Aorta (tissue), 5 donors: ENCODE measurements around the gene ELOVL7. TPM values are rescaled to one million over a fixed set of nuclear protein-coding genes. Genes with fewer than 3 reads are reported as not detected.

ENCODE experiments used
- ATAC-seq: fragments of 200-7000 bp; cut with Tn5 transposase; one replicate; pipeline ENCODE4 v1.9.1; 2022; ENCODE audit warnings: moderate library complexity; ENCODE audit not compliant: low FRiP score
- DNase-seq, 2 donors: peaks; one replicate each; pipeline ENCODE4 v3.0.0-alpha.2; 2020
- H3K27ac ChIP-seq, 2 donors: one replicate each; pipeline ENCODE4 v1.5.1; 2013; ENCODE audit warnings: low read length in 2 of 2, mild to moderate bottlenecking in 2 of 2, moderate library complexity in 2 of 2, control low read depth in 1 of 2, inconsistent platforms in 1 of 2, low read depth in 1 of 2
- H3K27me3 ChIP-seq, 2 donors: one replicate each; pipeline ENCODE4 v1.6.1; 2013; ENCODE audit warnings: control low read depth in 1 of 2, low read length in 1 of 2, mild to moderate bottlenecking in 1 of 2, moderate library complexity in 1 of 2; ENCODE audit not compliant: insufficient read depth in 2 of 2, control insufficient read depth in 1 of 2
- H3K36me3 ChIP-seq, 2 donors: one replicate each; pipeline ENCODE4 v1.6.1; 2013; ENCODE audit warnings: control low read depth in 1 of 2, low read length in 1 of 2, mild to moderate bottlenecking in 1 of 2; ENCODE audit not compliant: insufficient read depth in 2 of 2, control insufficient read depth in 1 of 2
- H3K4me1 ChIP-seq, 2 donors: one replicate each; pipeline ENCODE4 v1.6.1; 2013; ENCODE audit warnings: low read length in 2 of 2, control low read depth in 1 of 2, mild to moderate bottlenecking in 1 of 2, moderate library complexity in 1 of 2; ENCODE audit not compliant: insufficient read depth in 2 of 2, control insufficient read depth in 1 of 2
- H3K4me3 ChIP-seq, 2 donors: one replicate each; pipeline ENCODE4 v1.5.1; 2013; ENCODE audit warnings: low read length in 2 of 2, control low read depth in 1 of 2, mild to moderate bottlenecking in 1 of 2
- H3K9me3 ChIP-seq: one replicate; pipeline ENCODE4 v1.6.1; 2013; ENCODE audit warnings: mild to moderate bottlenecking, low read length; ENCODE audit not compliant: control insufficient read depth
- WGBS, 2 donors: extraction: QIAGEN DNeasy Blood & Tissue Kit; methylation state at CpG; one replicate each; pipeline ENCODE4 v1.1.7; 2013; 5-methylcytosine and 5-hydroxymethylcytosine counted together
- intact Hi-C, 2 donors: fragments of 100-400 bp; cut with DNase I; formaldehyde crosslinking; loops; one replicate each; pipeline versions ENCODE4 v1.14.2 to v1.15.0; 2022
- long read RNA-seq, 2 donors: library from polyadenylated mRNA; unstranded; transcript quantifications; one replicate each; pipeline ENCODE4 v2.0.0, GENCODE V29; 2020 to 2021
- polyA plus RNA-seq, 2 donors: library from polyadenylated mRNA; stranded (reverse); fragments of 200-250 nt; gene quantifications; one replicate each; pipeline ENCODE4 v1.2.3, GENCODE V29; 2013
- total RNA-seq, 2 donors: library from RNA; stranded (reverse); fragmentation: NEBNext Ultra II Directional; extraction: Animal tissue kit (Norgen Biotek cat#: 25700); gene quantifications; one replicate each; pipeline ENCODE4 v1.2.1, GENCODE V29; 2021
- donor health status: healthy with polysubstance abuse.
- donor health status: Bipolar disorder and iron deficiency.
- donor health status: DM: no; HTN: no; CAD: no.
- donor health status: DM: no; HTN: no; CAD: no.
- donor health status: DM: yes; HTN: yes; CAD: no.

The ELOVL7 gene
- 10 to 100 TPM in 1 of 2 donors, 1 to 10 TPM in 1; 5.4 to 10.5 TPM for total RNA-seq
- polyA plus RNA-seq, result 1 to 10 TPM in 1 of 2 donors, not detected in 1; 1.5 TPM
- long read RNA-seq, donor 1, partial matches to known transcripts, result 1 of 2 reads
- long read RNA-seq, donor 1, other reads (novel, unspliced or antisense), result 1 of 2 reads
- long read RNA-seq, donor 2, partial matches to known transcripts, result 0 of 5 reads
- long read RNA-seq, donor 2, other reads (novel, unspliced or antisense), result 3 of 5 reads

DNA sequence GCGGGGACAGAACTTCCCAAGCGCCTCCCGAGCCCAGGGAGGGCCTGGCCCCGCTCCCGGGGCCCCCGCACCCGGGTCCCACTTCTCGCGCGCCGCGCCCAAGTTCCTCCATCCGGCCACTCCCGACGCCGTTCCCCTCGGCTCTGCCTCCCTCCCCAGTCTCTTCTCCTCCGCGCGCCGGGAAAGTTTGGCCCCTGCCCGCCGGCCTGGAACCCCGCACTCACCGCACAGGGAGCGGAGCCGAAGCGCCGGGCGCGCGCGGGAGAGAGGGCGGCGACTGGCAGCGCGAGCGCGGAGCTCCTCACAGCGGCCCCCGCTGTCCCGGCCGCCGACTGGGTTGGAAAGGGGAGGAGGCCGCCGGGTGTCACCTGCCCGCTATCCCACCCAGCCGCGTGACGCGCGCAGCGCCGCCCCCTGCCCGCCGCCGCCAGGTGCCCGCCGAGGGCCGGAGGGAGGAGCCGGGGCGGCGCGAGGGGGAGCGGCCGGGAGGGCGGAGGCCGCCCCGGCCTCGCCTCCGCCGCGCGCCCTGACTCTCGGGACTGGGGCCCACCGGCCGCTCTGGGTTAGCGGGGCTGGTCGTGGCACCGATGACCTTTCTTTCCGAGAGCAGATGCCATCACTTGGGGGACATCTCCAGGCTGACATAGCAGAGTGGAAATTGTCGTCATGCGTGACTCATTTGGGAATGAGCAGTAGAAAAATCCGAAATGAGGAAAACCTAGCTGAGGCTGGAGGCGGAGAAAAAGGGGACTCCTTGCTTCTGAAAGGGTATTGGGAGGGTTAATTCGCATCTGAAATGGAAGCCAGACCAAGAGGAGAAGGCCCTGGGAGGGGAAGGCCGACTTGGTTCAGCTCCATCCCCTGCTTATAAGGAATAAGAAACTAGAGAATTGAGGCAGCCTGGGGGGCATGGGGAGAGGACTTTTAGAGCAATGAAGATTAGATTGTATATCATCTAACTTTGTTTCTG is at the start of gene ELOVL7:
Gene ELOVL7 (minus strand): TSS at position 334 of the 970 bp plus-strand sequence. CDS start 56,872 bp downstream, outside the sequence.
- DNase-seq (peak; percentile 47 to 80), ATAC-seq (peak; percentile 68)
- Histone ChIP-seq H3K4me1 (peaks cover 0 to 3% of the 10 kb centered on the region in 2 donors), H3K9me3 (no peaks in the 10 kb centered on the region), H3K27ac (no peak within 1 kb of the TSS), H3K4me3 (peak within 1 kb of the TSS; percentile 62 to 67), H3K36me3 (no peaks in the 10 kb centered on the region), H3K27me3 (no peaks in the 10 kb centered on the region)
- WGBS, 2 donors, result 1 to 2% methylated on average over 39 to 87 of the region's 87 CpGs
- intact Hi-C loops, result no loop called here

DNA sequence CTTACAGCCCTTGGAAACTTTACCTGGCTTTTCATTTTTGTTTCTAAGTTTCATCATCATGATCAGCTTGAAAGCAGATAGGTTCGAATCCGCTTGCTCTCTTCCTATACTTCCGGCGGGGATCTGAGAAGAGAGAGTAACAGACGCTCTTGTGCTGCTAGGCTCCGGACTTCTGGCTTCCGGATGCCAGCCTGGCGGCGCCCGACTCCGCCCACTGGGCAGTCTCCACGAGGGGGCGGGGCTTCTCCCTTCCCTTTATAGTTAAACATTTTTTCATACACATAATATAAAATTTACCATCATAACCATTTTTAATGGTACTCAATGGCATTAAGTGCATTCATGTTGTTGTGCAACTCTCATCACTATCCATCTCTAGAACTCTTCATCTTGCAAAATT is 49.5 kb upstream of the ELOVL7 start:
- no peaks in the 10 kb centered on the region for H3K36me3 ChIP-seq
- H3K4me3 ChIP-seq, result no peak overlapping the region
- WGBS, 2 donors, result 96 to 97% methylated on average over 13 of the region's 13 CpGs
- H3K27me3 ChIP-seq, result no peaks in the 10 kb centered on the region
- intact Hi-C loops, result no loop called here
- no peaks in the 10 kb centered on the region for H3K9me3 ChIP-seq
- no peak for ATAC-seq
- H3K27ac ChIP-seq, result no peak overlapping the region
- DNase-seq, result no peak
- no peaks in the 10 kb centered on the region for H3K4me1 ChIP-seq

GRCh38 chr5:60891667-60892066 is 47.6 kb upstream of the ELOVL7 start:
- no peak overlapping the region for H3K27ac ChIP-seq
- no peaks in the 10 kb centered on the region for H3K4me1 ChIP-seq
- intact Hi-C loops, result no loop called here
- WGBS, 2 donors, result 83 to 85% methylated on average over 2 of the region's 2 CpGs
- no peaks in the 10 kb centered on the region for H3K36me3 ChIP-seq
- no peak for DNase-seq
- H3K4me3 ChIP-seq, result no peak overlapping the region
- H3K9me3 ChIP-seq, result no peaks in the 10 kb centered on the region
- ATAC-seq, result no peak
- no peaks in the 10 kb centered on the region for H3K27me3 ChIP-seq

DNA sequence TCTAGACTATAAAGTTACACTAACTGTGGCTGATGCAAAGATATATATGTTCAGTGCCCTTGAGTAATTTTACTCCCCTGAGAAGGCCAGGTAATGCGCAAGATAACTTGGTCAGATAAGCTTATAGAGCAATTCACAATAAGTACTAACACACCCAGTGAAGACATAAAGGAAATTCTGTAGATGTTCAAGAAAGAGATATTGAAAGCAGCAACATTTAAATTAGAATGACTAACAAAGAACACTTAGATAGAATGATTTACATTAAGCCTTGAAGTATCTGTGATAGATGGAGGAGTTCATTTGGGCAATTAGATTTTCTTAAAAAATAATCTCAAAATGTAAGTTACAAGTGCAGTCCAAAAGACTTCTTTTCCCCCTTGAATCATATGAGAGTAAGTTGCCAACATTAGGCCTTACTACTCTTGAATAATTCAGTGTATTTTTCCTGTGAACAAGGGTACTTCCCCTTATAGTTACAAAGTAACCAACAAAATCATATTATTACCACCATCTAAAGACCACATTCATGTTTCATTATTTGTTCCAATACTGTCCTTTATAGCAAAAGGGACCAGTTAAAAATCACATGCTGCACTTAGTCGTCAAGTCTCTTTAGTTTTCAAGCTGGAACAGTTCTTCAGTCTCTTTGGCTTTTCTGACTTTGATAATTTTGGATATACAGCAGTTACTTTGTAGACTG is 44.4 kb upstream of the ELOVL7 start:
- Histone ChIP-seq H3K9me3 (peaks cover 1% of the 10 kb centered on the region), H3K27ac (no peak overlapping the region), H3K4me3 (no peak overlapping the region), H3K27me3 (no peaks in the 10 kb centered on the region), H3K36me3 (no peaks in the 10 kb centered on the region), H3K4me1 (no peaks in the 10 kb centered on the region)
- ATAC-seq (no peak), DNase-seq (no peak)
- intact Hi-C loops, result no loop called here
- 67 to 95% methylated on average over 2 of the region's 2 CpGs for WGBS, 2 donors

DNA sequence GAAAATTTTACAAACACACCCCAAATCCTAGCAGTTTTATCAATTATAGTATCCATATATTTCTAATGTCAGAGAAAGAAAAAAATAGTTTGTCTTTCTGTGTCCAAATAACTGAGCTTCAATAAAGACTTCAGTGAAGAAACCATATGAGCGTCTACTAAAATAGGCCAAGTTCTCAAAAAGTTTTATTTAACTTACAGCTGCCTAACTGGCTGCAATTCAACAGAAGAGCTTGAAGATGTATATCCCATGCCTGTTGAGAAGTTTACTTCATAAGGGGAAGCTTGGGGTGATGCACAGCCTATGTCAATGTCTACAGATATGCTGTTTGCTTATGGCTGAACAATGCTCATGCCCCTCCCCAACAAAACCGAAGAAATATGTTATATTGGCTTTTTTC is 43.7 kb upstream of the ELOVL7 start:
- DNase-seq, result no peak
- WGBS, 2 donors, result 85 to 86% methylated on average over 2 of the region's 2 CpGs
- Histone ChIP-seq H3K27me3 (no peaks in the 10 kb centered on the region), H3K36me3 (no peaks in the 10 kb centered on the region), H3K4me1 (no peaks in the 10 kb centered on the region), H3K4me3 (no peak overlapping the region), H3K27ac (no peak overlapping the region), H3K9me3 (peaks cover 1% of the 10 kb centered on the region)
- intact Hi-C loops, result no loop called here
- ATAC-seq, result no peak

- Histone ChIP-seq H3K27me3 (no peaks in the 10 kb centered on the region), H3K4me1 (no peaks in the 10 kb centered on the region), H3K27ac (no peak overlapping the region), H3K9me3 (peaks cover 1% of the 10 kb centered on the region), H3K36me3 (no peaks in the 10 kb centered on the region), H3K4me3 (no peak overlapping the region)
- WGBS, 2 donors, result 95 to 97% methylated on average over 1 of the region's 1 CpG
- DNase-seq (no peak), ATAC-seq (no peak)
- intact Hi-C loops, result no loop called here
Measured at GRCh38 chr5:60887096-60887495, 43.0 kb upstream of the ELOVL7 start.

DNA sequence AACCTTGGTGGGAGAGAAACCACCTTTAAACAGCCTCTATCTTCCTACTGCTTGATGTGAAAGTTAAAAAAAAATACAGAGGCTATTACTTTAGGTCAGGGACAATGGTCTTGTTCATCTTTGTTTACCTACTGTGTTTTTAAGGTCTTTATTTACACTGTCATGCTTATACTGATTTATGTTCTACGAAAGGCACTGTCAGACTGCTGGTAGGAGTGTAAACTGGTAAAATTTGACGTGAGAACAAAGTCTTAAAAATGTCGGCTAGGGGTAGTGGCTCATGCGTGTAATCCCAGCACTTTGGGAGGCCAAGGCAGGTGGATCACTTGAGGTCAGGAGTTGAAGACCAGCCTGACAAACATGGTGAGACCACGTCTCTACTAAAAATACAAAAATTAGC is 42.1 kb upstream of the ELOVL7 start:
- DNase-seq (no peak), ATAC-seq (no peak)
- 84 to 97% methylated on average over 5 of the region's 5 CpGs for WGBS, 2 donors
- no peak overlapping the region for H3K4me3 ChIP-seq
- no peaks in the 10 kb centered on the region for H3K27me3 ChIP-seq
- no peaks in the 10 kb centered on the region for H3K4me1 ChIP-seq
- H3K36me3 ChIP-seq, result no peaks in the 10 kb centered on the region
- intact Hi-C loops, result no loop called here
- peaks cover 1% of the 10 kb centered on the region for H3K9me3 ChIP-seq
- H3K27ac ChIP-seq, result no peak overlapping the region

DNA sequence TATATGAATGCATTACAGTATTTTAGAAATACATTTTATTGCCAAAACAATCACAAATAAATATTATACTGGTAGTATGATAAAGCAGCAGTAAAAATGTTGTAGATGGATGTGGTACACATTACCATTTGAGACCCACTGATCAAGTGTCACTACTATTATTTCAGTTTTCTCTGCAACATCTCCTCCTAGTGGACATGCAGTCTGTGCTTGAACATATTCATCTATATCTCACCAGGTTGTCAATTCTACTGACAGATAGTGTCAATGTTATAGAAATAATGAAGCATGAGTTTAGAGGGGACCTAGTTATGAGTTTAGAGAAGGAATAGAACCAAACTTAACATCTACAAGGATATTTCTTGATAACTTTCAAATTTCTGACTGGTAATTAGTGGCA is 39.2 kb upstream of the ELOVL7 start:
- Histone ChIP-seq H3K27ac (no peak overlapping the region), H3K27me3 (no peaks in the 10 kb centered on the region), H3K4me3 (no peak overlapping the region), H3K36me3 (no peaks in the 10 kb centered on the region), H3K4me1 (no peaks in the 10 kb centered on the region), H3K9me3 (peaks cover 3% of the 10 kb centered on the region)
- no peak for DNase-seq
- intact Hi-C loops, result no loop called here
- no peak for ATAC-seq
